Measurements from ENCODE around the gene DYNLT1.

GRCh38 chr6:158609455-158610155 is 34.9 kb downstream of the DYNLT1 start:
- TF ChIP-seq CTCF (IDR thresholded peaks at IDR 0.05; ENCODE audit: poor library complexity, severe bottlenecking) (no peak), EZH2 (IDR thresholded peaks at IDR 0.05; ENCODE audit: borderline replicate concordance, insufficient read depth, low read length, poor library complexity, severe bottlenecking) (no peak)

All from neural cell (in vitro differentiated cells).